ENCODE data around the gene TMEM260.

DNA sequence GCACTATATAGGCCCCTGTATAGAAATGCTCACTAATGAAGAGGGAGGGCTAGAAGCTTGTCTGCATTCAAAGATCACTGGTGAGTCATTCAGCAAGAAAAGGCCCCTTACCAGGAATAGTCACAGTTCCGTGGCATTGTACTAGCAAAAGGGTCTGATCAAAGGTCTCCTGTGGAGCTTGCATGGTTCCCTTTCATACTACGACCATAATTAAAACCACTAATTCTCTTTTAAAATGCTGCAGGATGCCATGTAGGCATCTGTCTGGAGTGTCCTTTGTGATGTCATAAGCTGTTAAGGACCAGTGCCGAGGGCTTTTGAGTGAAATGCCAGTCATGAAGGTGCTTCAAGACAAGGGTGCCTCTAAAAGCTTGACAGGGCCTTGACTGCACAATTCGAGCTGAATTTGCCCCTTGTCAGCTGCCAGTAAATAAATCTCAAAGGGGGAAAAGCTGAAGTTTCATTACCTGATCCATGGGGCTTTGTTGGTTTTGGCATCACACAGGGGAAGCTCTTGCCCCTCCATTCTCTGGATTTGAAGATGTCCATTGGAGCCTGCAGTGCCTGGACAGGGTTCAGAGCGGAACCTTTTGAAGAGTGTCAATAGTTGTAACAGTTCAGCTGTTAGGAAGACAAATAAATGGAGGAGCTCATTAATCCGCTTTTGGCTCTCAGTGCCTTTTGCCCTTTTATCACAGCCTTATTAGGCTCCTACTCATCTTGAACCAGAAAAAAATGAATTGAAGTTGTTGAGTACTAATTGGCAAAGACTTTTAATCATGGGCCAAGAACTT lies 69.1 kb downstream of the TMEM260 start:
- TF ChIP-seq, protein P1, sequence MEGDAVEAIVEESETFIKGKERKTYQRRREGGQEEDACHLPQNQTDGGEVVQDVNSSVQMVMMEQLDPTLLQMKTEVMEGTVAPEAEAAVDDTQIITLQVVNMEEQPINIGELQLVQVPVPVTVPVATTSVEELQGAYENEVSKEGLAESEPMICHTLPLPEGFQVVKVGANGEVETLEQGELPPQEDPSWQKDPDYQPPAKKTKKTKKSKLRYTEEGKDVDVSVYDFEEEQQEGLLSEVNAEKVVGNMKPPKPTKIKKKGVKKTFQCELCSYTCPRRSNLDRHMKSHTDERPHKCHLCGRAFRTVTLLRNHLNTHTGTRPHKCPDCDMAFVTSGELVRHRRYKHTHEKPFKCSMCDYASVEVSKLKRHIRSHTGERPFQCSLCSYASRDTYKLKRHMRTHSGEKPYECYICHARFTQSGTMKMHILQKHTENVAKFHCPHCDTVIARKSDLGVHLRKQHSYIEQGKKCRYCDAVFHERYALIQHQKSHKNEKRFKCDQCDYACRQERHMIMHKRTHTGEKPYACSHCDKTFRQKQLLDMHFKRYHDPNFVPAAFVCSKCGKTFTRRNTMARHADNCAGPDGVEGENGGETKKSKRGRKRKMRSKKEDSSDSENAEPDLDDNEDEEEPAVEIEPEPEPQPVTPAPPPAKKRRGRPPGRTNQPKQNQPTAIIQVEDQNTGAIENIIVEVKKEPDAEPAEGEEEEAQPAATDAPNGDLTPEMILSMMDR (conservative IDR thresholded peaks at IDR 0.05; ENCODE audit: low read depth in 2 of 2): no peak
- TF ChIP-seq REST (IDR thresholded peaks at IDR 0.05; ENCODE audit: unreplicated experiment): no peak
- TF ChIP-seq ZNF114 (CRISPR knock-in tag; IDR thresholded peaks at IDR 0.05): no peak
- TF ChIP-seq EZH2phosphoT487 (IDR thresholded peaks at IDR 0.05; ENCODE audit: unreplicated experiment): no peak
- TF ChIP-seq EZH2 (IDR thresholded peaks at IDR 0.05; ENCODE audit: low read depth, unreplicated experiment): no peak
- TF ChIP-seq POLR2AphosphoS5 (IDR thresholded peaks at IDR 0.05; ENCODE audit: low read depth): no peak
- TF ChIP-seq NANOG (IDR thresholded peaks at IDR 0.05; ENCODE audit: borderline replicate concordance): no peak
- no peak for TF ChIP-seq JUNB (IDR thresholded peaks at IDR 0.05; ENCODE audit: unreplicated experiment)
- TF ChIP-seq CREB1 (CRISPR knock-in tag; IDR thresholded peaks at IDR 0.05; ENCODE audit: low read depth): 0 out of 2 replicates have a peak, but pooled peaks have one; percentile 18
- TF ChIP-seq ETS1 (IDR thresholded peaks at IDR 0.05): no peak
- no peak for TF ChIP-seq STAT1 (IDR thresholded peaks at IDR 0.05; ENCODE audit: unreplicated experiment)
- TF ChIP-seq, protein P2, sequence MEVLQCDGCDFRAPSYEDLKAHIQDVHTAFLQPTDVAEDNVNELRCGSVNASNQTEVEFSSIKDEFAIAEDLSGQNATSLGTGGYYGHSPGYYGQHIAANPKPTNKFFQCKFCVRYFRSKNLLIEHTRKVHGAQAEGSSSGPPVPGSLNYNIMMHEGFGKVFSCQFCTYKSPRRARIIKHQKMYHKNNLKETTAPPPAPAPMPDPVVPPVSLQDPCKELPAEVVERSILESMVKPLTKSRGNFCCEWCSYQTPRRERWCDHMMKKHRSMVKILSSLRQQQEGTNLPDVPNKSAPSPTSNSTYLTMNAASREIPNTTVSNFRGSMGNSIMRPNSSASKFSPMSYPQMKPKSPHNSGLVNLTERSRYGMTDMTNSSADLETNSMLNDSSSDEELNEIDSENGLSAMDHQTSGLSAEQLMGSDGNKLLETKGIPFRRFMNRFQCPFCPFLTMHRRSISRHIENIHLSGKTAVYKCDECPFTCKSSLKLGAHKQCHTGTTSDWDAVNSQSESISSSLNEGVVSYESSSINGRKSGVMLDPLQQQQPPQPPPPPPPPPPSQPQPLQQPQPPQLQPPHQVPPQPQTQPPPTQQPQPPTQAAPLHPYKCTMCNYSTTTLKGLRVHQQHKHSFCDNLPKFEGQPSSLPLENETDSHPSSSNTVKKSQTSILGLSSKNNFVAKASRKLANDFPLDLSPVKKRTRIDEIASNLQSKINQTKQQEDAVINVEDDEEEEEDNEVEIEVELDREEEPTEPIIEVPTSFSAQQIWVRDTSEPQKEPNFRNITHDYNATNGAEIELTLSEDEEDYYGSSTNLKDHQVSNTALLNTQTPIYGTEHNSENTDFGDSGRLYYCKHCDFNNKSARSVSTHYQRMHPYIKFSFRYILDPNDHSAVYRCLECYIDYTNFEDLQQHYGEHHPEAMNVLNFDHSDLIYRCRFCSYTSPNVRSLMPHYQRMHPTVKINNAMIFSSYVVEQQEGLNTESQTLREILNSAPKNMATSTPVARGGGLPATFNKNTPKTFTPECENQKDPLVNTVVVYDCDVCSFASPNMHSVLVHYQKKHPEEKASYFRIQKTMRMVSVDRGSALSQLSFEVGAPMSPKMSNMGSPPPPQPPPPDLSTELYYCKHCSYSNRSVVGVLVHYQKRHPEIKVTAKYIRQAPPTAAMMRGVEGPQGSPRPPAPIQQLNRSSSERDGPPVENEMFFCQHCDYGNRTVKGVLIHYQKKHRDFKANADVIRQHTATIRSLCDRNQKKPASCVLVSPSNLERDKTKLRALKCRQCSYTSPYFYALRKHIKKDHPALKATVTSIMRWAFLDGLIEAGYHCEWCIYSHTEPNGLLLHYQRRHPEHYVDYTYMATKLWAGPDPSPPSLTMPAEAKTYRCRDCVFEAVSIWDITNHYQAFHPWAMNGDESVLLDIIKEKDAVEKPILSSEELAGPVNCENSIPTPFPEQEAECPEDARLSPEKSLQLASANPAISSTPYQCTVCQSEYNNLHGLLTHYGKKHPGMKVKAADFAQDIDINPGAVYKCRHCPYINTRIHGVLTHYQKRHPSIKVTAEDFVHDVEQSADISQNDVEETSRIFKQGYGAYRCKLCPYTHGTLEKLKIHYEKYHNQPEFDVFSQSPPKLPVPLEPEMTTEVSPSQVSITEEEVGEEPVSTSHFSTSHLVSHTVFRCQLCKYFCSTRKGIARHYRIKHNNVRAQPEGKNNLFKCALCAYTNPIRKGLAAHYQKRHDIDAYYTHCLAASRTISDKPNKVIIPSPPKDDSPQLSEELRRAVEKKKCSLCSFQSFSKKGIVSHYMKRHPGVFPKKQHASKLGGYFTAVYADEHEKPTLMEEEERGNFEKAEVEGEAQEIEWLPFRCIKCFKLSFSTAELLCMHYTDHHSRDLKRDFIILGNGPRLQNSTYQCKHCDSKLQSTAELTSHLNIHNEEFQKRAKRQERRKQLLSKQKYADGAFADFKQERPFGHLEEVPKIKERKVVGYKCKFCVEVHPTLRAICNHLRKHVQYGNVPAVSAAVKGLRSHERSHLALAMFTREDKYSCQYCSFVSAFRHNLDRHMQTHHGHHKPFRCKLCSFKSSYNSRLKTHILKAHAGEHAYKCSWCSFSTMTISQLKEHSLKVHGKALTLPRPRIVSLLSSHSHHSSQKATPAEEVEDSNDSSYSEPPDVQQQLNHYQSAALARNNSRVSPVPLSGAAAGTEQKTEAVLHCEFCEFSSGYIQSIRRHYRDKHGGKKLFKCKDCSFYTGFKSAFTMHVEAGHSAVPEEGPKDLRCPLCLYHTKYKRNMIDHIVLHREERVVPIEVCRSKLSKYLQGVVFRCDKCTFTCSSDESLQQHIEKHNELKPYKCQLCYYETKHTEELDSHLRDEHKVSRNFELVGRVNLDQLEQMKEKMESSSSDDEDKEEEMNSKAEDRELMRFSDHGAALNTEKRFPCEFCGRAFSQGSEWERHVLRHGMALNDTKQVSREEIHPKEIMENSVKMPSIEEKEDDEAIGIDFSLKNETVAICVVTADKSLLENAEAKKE (CRISPR knock-in tag; IDR thresholded peaks at IDR 0.05): no peak
- no peak for TF ChIP-seq ZNF331 (CRISPR knock-in tag; IDR thresholded peaks at IDR 0.05; ENCODE audit: low read depth)
